Measurements from ENCODE around the gene OR52N2. TPM values are rescaled to one million over a fixed set of nuclear protein-coding genes. Genes with fewer than 3 reads are reported as not detected.

Gene OR52N2
- total and polyA plus RNA-seq, 9 of the 15 experiments (the other 6 are each of a cell fraction or from before 2014, with no cell fraction given) = not detected

- WGBS (ENCODE audit: insufficient coverage, low coverage, missing lambda C conversion rate) = 55% methylated on average over 5 of the region's 5 CpGs
- H4K20me1 ChIP-seq (replicated peaks; ENCODE audit: control insufficient read depth, insufficient read depth, low read length) = no peaks in the 10 kb centered on the region
- no peaks in the 10 kb centered on the region for H3K27me3 ChIP-seq (ENCODE audit: control insufficient read depth in 2 of 2, insufficient read depth in 2 of 2, low read length in 2 of 2)
- FAIRE-seq (no peak), ATAC-seq (no peak), DNase-seq (ENCODE audit: extremely low read depth in 1 of 4, low spot score in 3 of 4) (no peak)
- ChIA-PET POLR2A (no interaction called here), CTCF (ENCODE audit: low intra/inter-chr PET ratio) (no interaction called here)
- no peak overlapping the region; the same call in 2 of the 3 replicates for H3K27ac ChIP-seq (ENCODE audit: extremely low read depth, low read depth, low read length)
- no peak overlapping the region for H3K4me3 ChIP-seq
- no TSS peak for BruUV-seq (replicated peaks)
- no peak overlapping the region; the same call in 1 of the 2 replicates for H3K4me2 ChIP-seq (ENCODE audit: insufficient read depth, low read length)
- no peak for TF ChIP-seq ZNF445 (CRISPR knock-in tag; IDR thresholded peaks at IDR 0.05; ENCODE audit: low read depth)
- no peak for TF ChIP-seq SMARCA5 (IDR thresholded peaks at IDR 0.05)
- TF ChIP-seq, protein P1, sequence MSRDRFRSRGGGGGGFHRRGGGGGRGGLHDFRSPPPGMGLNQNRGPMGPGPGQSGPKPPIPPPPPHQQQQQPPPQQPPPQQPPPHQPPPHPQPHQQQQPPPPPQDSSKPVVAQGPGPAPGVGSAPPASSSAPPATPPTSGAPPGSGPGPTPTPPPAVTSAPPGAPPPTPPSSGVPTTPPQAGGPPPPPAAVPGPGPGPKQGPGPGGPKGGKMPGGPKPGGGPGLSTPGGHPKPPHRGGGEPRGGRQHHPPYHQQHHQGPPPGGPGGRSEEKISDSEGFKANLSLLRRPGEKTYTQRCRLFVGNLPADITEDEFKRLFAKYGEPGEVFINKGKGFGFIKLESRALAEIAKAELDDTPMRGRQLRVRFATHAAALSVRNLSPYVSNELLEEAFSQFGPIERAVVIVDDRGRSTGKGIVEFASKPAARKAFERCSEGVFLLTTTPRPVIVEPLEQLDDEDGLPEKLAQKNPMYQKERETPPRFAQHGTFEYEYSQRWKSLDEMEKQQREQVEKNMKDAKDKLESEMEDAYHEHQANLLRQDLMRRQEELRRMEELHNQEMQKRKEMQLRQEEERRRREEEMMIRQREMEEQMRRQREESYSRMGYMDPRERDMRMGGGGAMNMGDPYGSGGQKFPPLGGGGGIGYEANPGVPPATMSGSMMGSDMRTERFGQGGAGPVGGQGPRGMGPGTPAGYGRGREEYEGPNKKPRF (IDR thresholded peaks at IDR 0.05; ENCODE audit: low read depth, low read length) = no peak
- no peak for TF ChIP-seq FOXJ2 (tag; IDR thresholded peaks at IDR 0.05)
- TF ChIP-seq ZNF589 (CRISPR knock-in tag; IDR thresholded peaks at IDR 0.05; ENCODE audit: low read depth) = no peak
- no peak for TF ChIP-seq SMARCE1 (IDR thresholded peaks at IDR 0.05)
- no peak for TF ChIP-seq CEBPB (tag; IDR thresholded peaks at IDR 0.05)
- TF ChIP-seq, protein P2, sequence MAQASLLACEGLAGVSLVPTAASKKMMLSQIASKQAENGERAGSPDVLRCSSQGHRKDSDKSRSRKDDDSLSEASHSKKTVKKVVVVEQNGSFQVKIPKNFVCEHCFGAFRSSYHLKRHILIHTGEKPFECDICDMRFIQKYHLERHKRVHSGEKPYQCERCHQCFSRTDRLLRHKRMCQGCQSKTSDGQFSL (CRISPR knock-in tag; IDR thresholded peaks at IDR 0.05) = no peak
- TF ChIP-seq, protein P2 (tag; IDR thresholded peaks at IDR 0.05) = no peak
- no peak for TF ChIP-seq GABPB1 (CRISPR knock-in tag; IDR thresholded peaks at IDR 0.05)
- TF ChIP-seq XRCC3 (IDR thresholded peaks at IDR 0.05) = no peak
- no peak for TF ChIP-seq HNRNPH1 (optimal IDR thresholded peaks at IDR 0.05; ENCODE audit: low read depth, low read length)
- no peak for TF ChIP-seq POLR2H (tag; IDR thresholded peaks at IDR 0.05; ENCODE audit: low read depth)
- no peak for TF ChIP-seq ZNF174 (CRISPR knock-in tag; IDR thresholded peaks at IDR 0.05)
- TF ChIP-seq GABPA (tag; conservative IDR thresholded peaks at IDR 0.05; ENCODE audit: low read depth) = no peak
- no peak overlapping the region; the same call in 1 of the 2 replicates for H2AFZ ChIP-seq (ENCODE audit: low read depth, low read length)
- peaks cover 21% of the 10 kb centered on the region for H3K9me3 ChIP-seq (replicated peaks; ENCODE audit: control insufficient read depth, insufficient read depth, low read depth, low read length)
- no peaks in the 10 kb centered on the region for H3K9me1 ChIP-seq (ENCODE audit: control insufficient read depth, insufficient read depth, low read length)
- no peaks in the 10 kb centered on the region for H3K79me2 ChIP-seq (ENCODE audit: control insufficient read depth, insufficient read depth, low read length)
- in situ Hi-C loops (cut with MboI) = no loop called here
- peaks cover 0 to 6% of the 10 kb centered on the region in 2 experiments; a peak in 2 of 5 replicates for H3K4me1 ChIP-seq (replicated peaks in 1 of 2; ENCODE audit: control insufficient read depth in 2 of 2, insufficient read depth in 2 of 2, low read length in 2 of 2)
- intact Hi-C loops (cut with micrococcal nuclease) = no loop called here
- no peak overlapping the region for H3K9ac ChIP-seq (ENCODE audit: insufficient read depth in 1 of 2, low read depth in 2 of 2, low read length in 2 of 2)
- no peaks in the 10 kb centered on the region for H3K36me3 ChIP-seq (ENCODE audit: control insufficient read depth, insufficient read depth, low read length)
These were observed 397 bp downstream of the OR52N2 start for GRCh38 chr11:5809122-5809519.

All from K562 (cell line).